ENCODE data around the gene FRRS1L. TPM values are rescaled to one million over a fixed set of nuclear protein-coding genes. Genes with fewer than 3 reads are reported as not detected.
A peak's percentile ranks its signal among the peaks of the same experiment; 100 is the strongest.

Gene FRRS1L
- total and polyA plus RNA-seq, 4 donors = 0.08 to 0.51 TPM; not detected in 2

DNA sequence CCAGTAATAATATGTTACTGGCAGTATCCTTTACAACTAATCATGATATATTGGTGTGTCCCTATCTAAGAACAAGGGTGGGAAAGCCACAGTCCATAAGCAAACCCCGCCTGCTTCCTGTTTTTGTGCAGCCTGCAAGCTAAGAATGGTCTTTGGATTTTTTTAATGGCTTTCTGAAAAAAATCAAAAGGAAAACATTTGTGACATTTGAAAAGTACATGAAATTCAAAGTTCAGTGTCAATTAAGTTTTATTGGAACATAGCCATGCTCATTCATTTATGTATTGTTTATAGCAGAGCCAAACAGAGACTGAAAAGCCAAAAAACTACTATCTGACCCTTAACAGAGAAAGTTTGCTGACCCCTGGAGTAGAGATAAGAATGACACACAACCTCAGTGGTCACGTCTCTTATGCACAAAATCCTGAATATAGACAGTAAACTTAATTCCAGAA is 34.5 kb downstream of the FRRS1L start:
- H3K27ac ChIP-seq (ENCODE audit: low read depth in 1 of 2, low read length in 2 of 2) = no peak overlapping the region
- no peaks in the 10 kb centered on the region for H3K9me3 ChIP-seq (ENCODE audit: control insufficient read depth in 4 of 4, low read length in 3 of 4)
- H3K9ac ChIP-seq (ENCODE audit: low read depth in 1 of 2, low read length in 2 of 2) = no peak overlapping the region
- peaks cover 0 to 2% (median under 1%) of the 10 kb centered on the region in 4 donors for H3K4me1 ChIP-seq (ENCODE audit: control insufficient read depth in 4 of 4, insufficient read depth in 4 of 4, low read length in 3 of 4)
- no peaks in the 10 kb centered on the region for H3K27me3 ChIP-seq (ENCODE audit: control insufficient read depth in 4 of 4, insufficient read depth in 4 of 4, low read length in 3 of 4)
- no peak for DNase-seq (ENCODE audit: low spot score)
- TF ChIP-seq SP1 (IDR thresholded peaks at IDR 0.05) (peak; percentile 9), FOXA1 (IDR thresholded peaks at IDR 0.05) (no peak), RAD21 (IDR thresholded peaks at IDR 0.05) (peak in 1 of 2 donors; percentile 9), NR2F2 (IDR thresholded peaks at IDR 0.05) (peak; percentile 78), HNF4A (conservative IDR thresholded peaks at IDR 0.05) (no peak), JUND (IDR thresholded peaks at IDR 0.05) (no peak)
- TF ChIP-seq, protein P1, sequence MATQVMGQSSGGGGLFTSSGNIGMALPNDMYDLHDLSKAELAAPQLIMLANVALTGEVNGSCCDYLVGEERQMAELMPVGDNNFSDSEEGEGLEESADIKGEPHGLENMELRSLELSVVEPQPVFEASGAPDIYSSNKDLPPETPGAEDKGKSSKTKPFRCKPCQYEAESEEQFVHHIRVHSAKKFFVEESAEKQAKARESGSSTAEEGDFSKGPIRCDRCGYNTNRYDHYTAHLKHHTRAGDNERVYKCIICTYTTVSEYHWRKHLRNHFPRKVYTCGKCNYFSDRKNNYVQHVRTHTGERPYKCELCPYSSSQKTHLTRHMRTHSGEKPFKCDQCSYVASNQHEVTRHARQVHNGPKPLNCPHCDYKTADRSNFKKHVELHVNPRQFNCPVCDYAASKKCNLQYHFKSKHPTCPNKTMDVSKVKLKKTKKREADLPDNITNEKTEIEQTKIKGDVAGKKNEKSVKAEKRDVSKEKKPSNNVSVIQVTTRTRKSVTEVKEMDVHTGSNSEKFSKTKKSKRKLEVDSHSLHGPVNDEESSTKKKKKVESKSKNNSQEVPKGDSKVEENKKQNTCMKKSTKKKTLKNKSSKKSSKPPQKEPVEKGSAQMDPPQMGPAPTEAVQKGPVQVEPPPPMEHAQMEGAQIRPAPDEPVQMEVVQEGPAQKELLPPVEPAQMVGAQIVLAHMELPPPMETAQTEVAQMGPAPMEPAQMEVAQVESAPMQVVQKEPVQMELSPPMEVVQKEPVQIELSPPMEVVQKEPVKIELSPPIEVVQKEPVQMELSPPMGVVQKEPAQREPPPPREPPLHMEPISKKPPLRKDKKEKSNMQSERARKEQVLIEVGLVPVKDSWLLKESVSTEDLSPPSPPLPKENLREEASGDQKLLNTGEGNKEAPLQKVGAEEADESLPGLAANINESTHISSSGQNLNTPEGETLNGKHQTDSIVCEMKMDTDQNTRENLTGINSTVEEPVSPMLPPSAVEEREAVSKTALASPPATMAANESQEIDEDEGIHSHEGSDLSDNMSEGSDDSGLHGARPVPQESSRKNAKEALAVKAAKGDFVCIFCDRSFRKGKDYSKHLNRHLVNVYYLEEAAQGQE (IDR thresholded peaks at IDR 0.05) = no peak
- no peak overlapping the region for H3K4me3 ChIP-seq (ENCODE audit: low read depth in 1 of 3, low read length in 3 of 3)
- 50% methylated on average over 2 of the region's 2 CpGs for WGBS
- H3K36me3 ChIP-seq (ENCODE audit: control insufficient read depth in 4 of 4, insufficient read depth in 3 of 4, low read depth in 1 of 4, low read length in 3 of 4) = no peaks in the 10 kb centered on the region

DNA sequence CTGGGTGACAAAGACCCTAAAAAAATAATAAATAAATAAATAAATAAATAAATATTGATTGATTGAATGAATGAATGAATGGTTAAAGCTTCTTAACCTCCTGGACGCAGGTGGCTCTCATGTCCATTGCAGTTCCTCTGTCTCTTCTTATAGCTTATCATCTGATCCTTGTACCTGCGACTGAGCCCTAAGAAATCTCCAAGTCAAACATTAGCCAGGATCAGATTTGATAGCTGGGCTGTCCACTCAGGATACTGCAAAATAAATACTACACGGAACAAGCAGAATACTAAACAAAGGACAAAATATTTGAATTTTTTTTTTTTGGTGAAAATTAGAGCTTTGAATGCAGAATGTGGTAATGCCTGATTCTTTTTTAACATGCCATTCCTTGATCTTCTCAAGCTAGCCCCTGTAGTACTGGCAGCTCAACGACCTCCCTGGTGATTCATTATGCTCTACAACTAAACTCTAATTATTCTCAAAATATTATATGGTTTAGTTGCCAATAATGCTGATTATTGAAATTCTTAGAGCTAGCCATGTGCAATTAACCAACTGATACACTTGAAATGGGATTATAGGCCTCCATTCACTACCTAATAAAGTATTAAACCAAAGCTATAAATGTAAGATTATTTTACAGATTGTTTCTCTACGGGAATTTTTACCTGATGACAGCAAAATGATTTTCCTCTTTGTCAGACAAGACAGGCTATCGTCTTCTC is 37.4 kb downstream of the FRRS1L start:
- no peak for DNase-seq (ENCODE audit: low spot score)
- Histone ChIP-seq H3K4me3 (ENCODE audit: low read depth in 1 of 3, low read length in 3 of 3) (no peak overlapping the region), H3K9me3 (ENCODE audit: control insufficient read depth in 4 of 4, low read length in 3 of 4) (no peaks in the 10 kb centered on the region), H3K27me3 (ENCODE audit: control insufficient read depth in 4 of 4, insufficient read depth in 4 of 4, low read length in 3 of 4) (no peaks in the 10 kb centered on the region), H3K27ac (ENCODE audit: low read depth in 1 of 2, low read length in 2 of 2) (no peak overlapping the region), H3K4me1 (ENCODE audit: control insufficient read depth in 4 of 4, insufficient read depth in 4 of 4, low read length in 3 of 4) (peaks cover 0 to 2% (median under 1%) of the 10 kb centered on the region in 4 donors), H3K9ac (ENCODE audit: low read depth in 1 of 2, low read length in 2 of 2) (no peak overlapping the region), H3K36me3 (ENCODE audit: control insufficient read depth in 4 of 4, insufficient read depth in 3 of 4, low read depth in 1 of 4, low read length in 3 of 4) (no peaks in the 10 kb centered on the region)
- 59% methylated on average over 6 of the region's 6 CpGs for WGBS
- TF ChIP-seq, protein P1 (IDR thresholded peaks at IDR 0.05) = no peak
- no peak for TF ChIP-seq FOXA1 (IDR thresholded peaks at IDR 0.05)
- TF ChIP-seq, protein P2, sequence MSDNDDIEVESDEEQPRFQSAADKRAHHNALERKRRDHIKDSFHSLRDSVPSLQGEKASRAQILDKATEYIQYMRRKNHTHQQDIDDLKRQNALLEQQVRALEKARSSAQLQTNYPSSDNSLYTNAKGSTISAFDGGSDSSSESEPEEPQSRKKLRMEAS (IDR thresholded peaks at IDR 0.05) = no peak
- no peak for TF ChIP-seq NR2F2 (IDR thresholded peaks at IDR 0.05)
- no peak for TF ChIP-seq TAF1 (conservative IDR thresholded peaks at IDR 0.05)
- no peak for TF ChIP-seq RAD21 (IDR thresholded peaks at IDR 0.05)
- TF ChIP-seq GABPA (IDR thresholded peaks at IDR 0.05 in 1 of 2, conservative IDR thresholded peaks at IDR 0.05 in 1 of 2) = no peak
- TF ChIP-seq SP1 (IDR thresholded peaks at IDR 0.05) = no peak
- TF ChIP-seq, protein P3, sequence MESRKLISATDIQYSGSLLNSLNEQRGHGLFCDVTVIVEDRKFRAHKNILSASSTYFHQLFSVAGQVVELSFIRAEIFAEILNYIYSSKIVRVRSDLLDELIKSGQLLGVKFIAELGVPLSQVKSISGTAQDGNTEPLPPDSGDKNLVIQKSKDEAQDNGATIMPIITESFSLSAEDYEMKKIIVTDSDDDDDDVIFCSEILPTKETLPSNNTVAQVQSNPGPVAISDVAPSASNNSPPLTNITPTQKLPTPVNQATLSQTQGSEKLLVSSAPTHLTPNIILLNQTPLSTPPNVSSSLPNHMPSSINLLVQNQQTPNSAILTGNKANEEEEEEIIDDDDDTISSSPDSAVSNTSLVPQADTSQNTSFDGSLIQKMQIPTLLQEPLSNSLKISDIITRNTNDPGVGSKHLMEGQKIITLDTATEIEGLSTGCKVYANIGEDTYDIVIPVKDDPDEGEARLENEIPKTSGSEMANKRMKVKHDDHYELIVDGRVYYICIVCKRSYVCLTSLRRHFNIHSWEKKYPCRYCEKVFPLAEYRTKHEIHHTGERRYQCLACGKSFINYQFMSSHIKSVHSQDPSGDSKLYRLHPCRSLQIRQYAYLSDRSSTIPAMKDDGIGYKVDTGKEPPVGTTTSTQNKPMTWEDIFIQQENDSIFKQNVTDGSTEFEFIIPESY (IDR thresholded peaks at IDR 0.05) = no peak
- no peak for TF ChIP-seq YY1 (IDR thresholded peaks at IDR 0.05)
- no peak for TF ChIP-seq HNF4A (conservative IDR thresholded peaks at IDR 0.05)
- TF ChIP-seq HNF4G (IDR thresholded peaks at IDR 0.05) = no peak
- TF ChIP-seq EGR1 (IDR thresholded peaks at IDR 0.05; ENCODE audit: low read depth in 2 of 2) = no peak
- TF ChIP-seq FOXA2 (IDR thresholded peaks at IDR 0.05) = no peak
- no peak for TF ChIP-seq RXRA (IDR thresholded peaks at IDR 0.05)
- TF ChIP-seq, protein P4, sequence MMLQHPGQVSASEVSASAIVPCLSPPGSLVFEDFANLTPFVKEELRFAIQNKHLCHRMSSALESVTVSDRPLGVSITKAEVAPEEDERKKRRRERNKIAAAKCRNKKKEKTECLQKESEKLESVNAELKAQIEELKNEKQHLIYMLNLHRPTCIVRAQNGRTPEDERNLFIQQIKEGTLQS (IDR thresholded peaks at IDR 0.05) = no peak
- TF ChIP-seq, protein P5, sequence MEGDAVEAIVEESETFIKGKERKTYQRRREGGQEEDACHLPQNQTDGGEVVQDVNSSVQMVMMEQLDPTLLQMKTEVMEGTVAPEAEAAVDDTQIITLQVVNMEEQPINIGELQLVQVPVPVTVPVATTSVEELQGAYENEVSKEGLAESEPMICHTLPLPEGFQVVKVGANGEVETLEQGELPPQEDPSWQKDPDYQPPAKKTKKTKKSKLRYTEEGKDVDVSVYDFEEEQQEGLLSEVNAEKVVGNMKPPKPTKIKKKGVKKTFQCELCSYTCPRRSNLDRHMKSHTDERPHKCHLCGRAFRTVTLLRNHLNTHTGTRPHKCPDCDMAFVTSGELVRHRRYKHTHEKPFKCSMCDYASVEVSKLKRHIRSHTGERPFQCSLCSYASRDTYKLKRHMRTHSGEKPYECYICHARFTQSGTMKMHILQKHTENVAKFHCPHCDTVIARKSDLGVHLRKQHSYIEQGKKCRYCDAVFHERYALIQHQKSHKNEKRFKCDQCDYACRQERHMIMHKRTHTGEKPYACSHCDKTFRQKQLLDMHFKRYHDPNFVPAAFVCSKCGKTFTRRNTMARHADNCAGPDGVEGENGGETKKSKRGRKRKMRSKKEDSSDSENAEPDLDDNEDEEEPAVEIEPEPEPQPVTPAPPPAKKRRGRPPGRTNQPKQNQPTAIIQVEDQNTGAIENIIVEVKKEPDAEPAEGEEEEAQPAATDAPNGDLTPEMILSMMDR (IDR thresholded peaks at IDR 0.05; ENCODE audit: low read depth, low read length, missing input control) = no peak
- no peak for TF ChIP-seq JUND (IDR thresholded peaks at IDR 0.05)

Measured in liver (tissue), 9 donors.